ENCODE results near the gene BBS9. TPM values are rescaled to one million over a fixed set of nuclear protein-coding genes. Genes with fewer than 3 reads are reported as not detected.

The BBS9 gene
- total RNA-seq, 1 donor, result 33.3 TPM

DNA sequence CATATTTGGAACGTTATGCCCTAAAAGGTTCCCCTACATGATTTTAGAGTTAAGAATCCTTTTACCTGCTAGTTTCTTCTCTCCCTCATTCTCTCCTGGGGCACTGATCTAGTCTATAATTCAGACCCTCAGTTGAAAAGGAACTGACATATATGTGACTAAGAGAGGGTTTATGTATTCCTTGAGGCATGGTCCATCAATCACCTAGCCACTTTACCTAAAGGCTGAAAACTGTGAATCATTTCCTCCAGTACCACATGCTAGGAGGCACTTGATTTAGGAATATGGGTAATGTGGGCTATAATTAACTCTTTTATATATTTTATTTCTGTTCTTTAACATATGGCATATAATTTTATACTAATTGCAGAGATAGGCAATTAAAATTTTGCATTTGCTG, 303.5 kb downstream of the BBS9 start:
- Histone ChIP-seq H2AFZ (ENCODE audit: low read length) (no peak overlapping the region), H3K79me2 (ENCODE audit: insufficient read depth, low read length) (no peaks in the 10 kb centered on the region), H3K4me1 (ENCODE audit: insufficient read depth, low read length) (no peaks in the 10 kb centered on the region), H3K27ac (ENCODE audit: low read depth, low read length) (no peak overlapping the region), H3K36me3 (ENCODE audit: insufficient read depth, low read length) (no peaks in the 10 kb centered on the region), H3K4me3 (ENCODE audit: insufficient read depth, low read length) (no peak overlapping the region), H3K9me3 (ENCODE audit: low read depth, low read length) (no peaks in the 10 kb centered on the region), H3K27me3 (ENCODE audit: insufficient read depth, low read length) (no peaks in the 10 kb centered on the region), H3K4me2 (ENCODE audit: insufficient read depth, low read length) (no peak overlapping the region), H4K20me1 (ENCODE audit: insufficient read depth, low read length) (no peaks in the 10 kb centered on the region)
- DNase-seq (ENCODE audit: insufficient read length, low spot score, missing footprints), result no peak
- TF ChIP-seq, protein P1, sequence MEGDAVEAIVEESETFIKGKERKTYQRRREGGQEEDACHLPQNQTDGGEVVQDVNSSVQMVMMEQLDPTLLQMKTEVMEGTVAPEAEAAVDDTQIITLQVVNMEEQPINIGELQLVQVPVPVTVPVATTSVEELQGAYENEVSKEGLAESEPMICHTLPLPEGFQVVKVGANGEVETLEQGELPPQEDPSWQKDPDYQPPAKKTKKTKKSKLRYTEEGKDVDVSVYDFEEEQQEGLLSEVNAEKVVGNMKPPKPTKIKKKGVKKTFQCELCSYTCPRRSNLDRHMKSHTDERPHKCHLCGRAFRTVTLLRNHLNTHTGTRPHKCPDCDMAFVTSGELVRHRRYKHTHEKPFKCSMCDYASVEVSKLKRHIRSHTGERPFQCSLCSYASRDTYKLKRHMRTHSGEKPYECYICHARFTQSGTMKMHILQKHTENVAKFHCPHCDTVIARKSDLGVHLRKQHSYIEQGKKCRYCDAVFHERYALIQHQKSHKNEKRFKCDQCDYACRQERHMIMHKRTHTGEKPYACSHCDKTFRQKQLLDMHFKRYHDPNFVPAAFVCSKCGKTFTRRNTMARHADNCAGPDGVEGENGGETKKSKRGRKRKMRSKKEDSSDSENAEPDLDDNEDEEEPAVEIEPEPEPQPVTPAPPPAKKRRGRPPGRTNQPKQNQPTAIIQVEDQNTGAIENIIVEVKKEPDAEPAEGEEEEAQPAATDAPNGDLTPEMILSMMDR (IDR thresholded peaks at IDR 0.05; ENCODE audit: extremely low read depth, low read depth, low read length), result no peak

DNA sequence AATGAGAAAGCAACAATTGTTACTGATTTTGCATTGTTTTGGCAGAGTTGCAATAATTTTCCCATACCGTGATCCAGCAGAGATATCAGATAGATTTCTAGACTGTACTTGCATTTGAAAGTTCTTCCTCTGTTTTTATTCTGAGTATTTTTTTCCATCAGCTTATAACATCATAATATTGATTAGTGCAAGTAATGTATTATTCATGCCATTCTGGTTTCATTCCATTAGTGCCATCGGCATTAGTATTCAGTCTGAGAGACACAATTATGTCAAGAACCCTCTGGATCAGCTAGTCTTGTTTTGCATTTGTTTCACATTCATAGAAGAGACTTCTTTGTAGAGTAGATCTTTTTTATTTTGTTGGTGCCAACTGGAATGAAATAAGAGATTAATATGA, 304.0 kb downstream of the BBS9 start:
- Histone ChIP-seq H3K36me3 (ENCODE audit: insufficient read depth, low read length) (no peaks in the 10 kb centered on the region), H2AFZ (ENCODE audit: low read length) (no peak overlapping the region), H4K20me1 (ENCODE audit: insufficient read depth, low read length) (no peaks in the 10 kb centered on the region), H3K9me3 (ENCODE audit: low read depth, low read length) (no peaks in the 10 kb centered on the region), H3K27ac (ENCODE audit: low read depth, low read length) (no peak overlapping the region), H3K4me3 (ENCODE audit: insufficient read depth, low read length) (no peak overlapping the region), H3K79me2 (ENCODE audit: insufficient read depth, low read length) (no peaks in the 10 kb centered on the region), H3K27me3 (ENCODE audit: insufficient read depth, low read length) (no peaks in the 10 kb centered on the region), H3K4me1 (ENCODE audit: insufficient read depth, low read length) (no peaks in the 10 kb centered on the region), H3K4me2 (ENCODE audit: insufficient read depth, low read length) (no peak overlapping the region)
- TF ChIP-seq, protein P1 (IDR thresholded peaks at IDR 0.05; ENCODE audit: extremely low read depth, low read depth, low read length), result no peak
- DNase-seq (ENCODE audit: insufficient read length, low spot score, missing footprints), result no peak

DNA sequence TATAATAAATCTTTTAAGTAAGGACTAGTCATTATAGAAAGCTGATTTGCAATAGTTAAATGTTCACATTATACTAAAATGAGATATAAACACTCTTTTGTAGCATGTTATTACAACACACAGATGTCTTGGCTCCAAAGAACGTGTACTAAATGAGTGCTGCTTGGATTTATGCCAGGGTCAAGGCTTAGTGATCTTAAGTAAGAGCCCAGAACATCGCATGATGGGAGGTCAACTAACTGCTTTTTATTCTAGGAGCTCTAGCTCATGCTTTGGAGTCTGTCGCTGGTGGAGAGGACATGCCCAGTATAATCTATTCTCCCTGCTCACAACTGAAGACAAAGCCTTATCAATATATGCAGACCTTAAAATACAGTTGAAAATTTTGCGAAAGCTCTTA, 315.1 kb downstream of the BBS9 start:
- DNase-seq (ENCODE audit: insufficient read length, low spot score, missing footprints), result no peak
- Histone ChIP-seq H2AFZ (ENCODE audit: low read length) (no peak overlapping the region), H3K4me1 (ENCODE audit: insufficient read depth, low read length) (no peaks in the 10 kb centered on the region), H3K9me3 (ENCODE audit: low read depth, low read length) (no peaks in the 10 kb centered on the region), H3K4me2 (ENCODE audit: insufficient read depth, low read length) (no peak overlapping the region), H3K4me3 (ENCODE audit: insufficient read depth, low read length) (no peak overlapping the region), H3K27me3 (ENCODE audit: insufficient read depth, low read length) (no peaks in the 10 kb centered on the region), H4K20me1 (ENCODE audit: insufficient read depth, low read length) (no peaks in the 10 kb centered on the region), H3K27ac (ENCODE audit: low read depth, low read length) (no peak overlapping the region), H3K79me2 (ENCODE audit: insufficient read depth, low read length) (no peaks in the 10 kb centered on the region), H3K36me3 (ENCODE audit: insufficient read depth, low read length) (no peaks in the 10 kb centered on the region)
- TF ChIP-seq, protein P1 (IDR thresholded peaks at IDR 0.05; ENCODE audit: extremely low read depth, low read depth, low read length), result no peak

DNA sequence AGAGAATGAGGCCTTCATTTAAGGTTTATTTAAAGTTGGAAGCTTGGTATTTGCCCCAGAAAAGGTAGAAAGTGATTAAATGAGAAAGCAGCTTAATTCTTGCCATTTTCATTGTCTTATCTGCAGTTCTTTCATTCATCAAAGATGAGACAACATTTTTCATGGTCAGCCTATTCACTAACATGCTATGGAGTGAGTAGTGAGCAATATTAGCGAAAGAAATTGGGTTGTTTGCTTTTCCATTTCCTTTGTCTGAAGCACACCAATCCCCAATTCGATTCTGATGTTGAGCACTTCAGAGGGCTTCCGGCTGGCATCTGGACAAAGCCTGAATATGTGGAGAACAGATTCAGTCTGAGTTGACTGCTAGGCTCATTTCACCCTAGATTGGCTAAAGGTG, 317.2 kb downstream of the BBS9 start:
- Histone ChIP-seq H3K4me3 (ENCODE audit: insufficient read depth, low read length) (no peak overlapping the region), H3K4me1 (ENCODE audit: insufficient read depth, low read length) (no peaks in the 10 kb centered on the region), H3K27me3 (ENCODE audit: insufficient read depth, low read length) (no peaks in the 10 kb centered on the region), H3K79me2 (ENCODE audit: insufficient read depth, low read length) (no peaks in the 10 kb centered on the region), H3K9me3 (ENCODE audit: low read depth, low read length) (no peaks in the 10 kb centered on the region), H2AFZ (ENCODE audit: low read length) (no peak overlapping the region), H4K20me1 (ENCODE audit: insufficient read depth, low read length) (no peaks in the 10 kb centered on the region), H3K27ac (ENCODE audit: low read depth, low read length) (no peak overlapping the region), H3K36me3 (ENCODE audit: insufficient read depth, low read length) (no peaks in the 10 kb centered on the region), H3K4me2 (ENCODE audit: insufficient read depth, low read length) (no peak overlapping the region)
- TF ChIP-seq, protein P1 (IDR thresholded peaks at IDR 0.05; ENCODE audit: extremely low read depth, low read depth, low read length), result no peak
- DNase-seq (ENCODE audit: insufficient read length, low spot score, missing footprints), result no peak
